Endothelial cell of umbilical vein (primary cell): ENCODE data around the gene SGPL1. TPM values are rescaled to one million over a fixed set of nuclear protein-coding genes. Genes with fewer than 3 reads are reported as not detected.
A peak's percentile ranks its signal among the peaks of the same experiment; 100 is the strongest.

Experiments
- BruUV-seq: library from RNA; stranded (reverse); fragments of 400-500 nt; replicated peaks from 2 replicates; lab custom pipeline; 2021; lab: Mats Ljungman, UMichigan
- CTCF ChIA-PET: fragments of 300-600, 350-600 bp; sonication (Branson Sonifier 250); formaldehyde crosslinking; loops from one replicate; lab custom pipeline; 2021; ENCODE audit warnings: antibody characterized with exemption, inconsistent platforms; lab: Charles Lee
- POLR2A ChIA-PET: fragments of 300-600, 350-600 bp; sonication (Branson Sonifier 250); formaldehyde crosslinking; loops from one replicate; lab custom pipeline; 2021; ENCODE audit warnings: antibody characterized with exemption, inconsistent platforms; lab: Charles Lee
- DNase-seq: peaks from one replicate; pipeline ENCODE4 v3.0.0-alpha.2; 2011; ENCODE audit warnings: low read depth, low spot score
- FAIRE-seq: peaks from 2 replicates; lab custom pipeline; 2011; peaks lifted over from hg19 to GRCh38; lab: Jason Lieb, UNC
- H2AFZ ChIP-seq: 2 replicates; pipeline ENCODE4 v1.6.0; 2012; ENCODE audit warnings: low read depth, low read length, control low read depth, inconsistent platforms
- H3K27ac ChIP-seq: 2 replicates; pipeline ENCODE4 v1.5.1; 2011; ENCODE audit warnings: low read depth, mild to moderate bottlenecking, control low read depth, low read length, moderate library complexity; ENCODE audit not compliant: insufficient read depth
- H3K27me3 ChIP-seq, 2 experiments: 2 replicates each; pipeline versions ENCODE4 v1.6.0 to v1.6.1; 2011; ENCODE audit warnings: low read length in 2 of 2, mixed read lengths in 1 of 2; ENCODE audit not compliant: control insufficient read depth in 2 of 2, insufficient read depth in 2 of 2
- H3K36me3 ChIP-seq, 2 experiments: 2 replicates in 1 of 2; 3 replicates in 1 of 2; pipeline ENCODE4 v1.5.1; 2011; ENCODE audit warnings: low read length in 2 of 2, mild to moderate bottlenecking in 1 of 2, moderate library complexity in 1 of 2; ENCODE audit not compliant: control insufficient read depth in 2 of 2, insufficient read depth in 2 of 2; ENCODE audit errors: extremely low read depth in 1 of 2
- H3K4me1 ChIP-seq: 3 replicates; pipeline ENCODE4 v1.5.1; 2011; ENCODE audit warnings: mild to moderate bottlenecking, low read length; ENCODE audit not compliant: control insufficient read depth, insufficient read depth; ENCODE audit errors: extremely low read depth
- H3K4me2 ChIP-seq: 2 replicates; pipeline ENCODE4 v1.6.1; 2011; ENCODE audit warnings: low read length, control low read depth, mixed read lengths; ENCODE audit not compliant: insufficient read depth
- H3K4me3 ChIP-seq, 3 experiments: fragments of 200-600 bp in 1 of 3; sonication (generic), shearing (Covaris generic) in 1 of 3; replicated peaks in 1 of 3; 2 replicates each; pipeline ENCODE4 v1.5.1; 2011 to 2016; ENCODE audit warnings: control low read depth in 3 of 3, low read length in 3 of 3, mild to moderate bottlenecking in 2 of 3, inconsistent platforms in 1 of 3, low read depth in 1 of 3, moderate library complexity in 1 of 3; ENCODE audit not compliant: insufficient read depth in 1 of 3
- H3K79me2 ChIP-seq: 2 replicates; pipeline ENCODE4 v1.6.0; 2012; ENCODE audit warnings: low read length, inconsistent platforms; ENCODE audit not compliant: control insufficient read depth, insufficient read depth
- H3K9ac ChIP-seq: replicated peaks from 2 replicates; pipeline ENCODE3; 2011; ENCODE audit warnings: low read length, control low read depth; ENCODE audit not compliant: insufficient read depth; ENCODE audit errors: extremely low read depth
- H3K9me1 ChIP-seq: replicated peaks from 3 replicates; pipeline ENCODE4 v1.6.0; 2011; ENCODE audit warnings: mild to moderate bottlenecking, low read length; ENCODE audit not compliant: control insufficient read depth, insufficient read depth; ENCODE audit errors: extremely low read depth
- H3K9me3 ChIP-seq: replicated peaks from 2 replicates; pipeline ENCODE4 v1.5.1; 2012; ENCODE audit warnings: low read length, inconsistent platforms; ENCODE audit not compliant: control insufficient read depth, insufficient read depth
- H4K20me1 ChIP-seq: replicated peaks from 2 replicates; pipeline ENCODE3; 2011; ENCODE audit warnings: mild to moderate bottlenecking, low read length; ENCODE audit not compliant: control insufficient read depth, insufficient read depth; ENCODE audit errors: extremely low read depth
- EZH2 ChIP-seq: IDR thresholded peaks from 2 replicates; pipeline ENCODE4 v1.6.1; 2012; ENCODE audit warnings: borderline replicate concordance, low read depth, mild to moderate bottlenecking, moderate library complexity, low read length, inconsistent platforms; ENCODE audit not compliant: severe bottlenecking
- JUN ChIP-seq: IDR thresholded peaks from 2 replicates; pipeline ENCODE4 v1.6.1; 2011; ENCODE audit warnings: borderline replicate concordance, low read depth; ENCODE audit not compliant: insufficient read length, insufficient read depth
- dilution Hi-C: fragments of 300-500 bp; cut with MboI; formaldehyde crosslinking; loops from one replicate; pipeline ENCODE4 v1.15.0; 2019; ENCODE audit warnings: low sequenced_read_pairs; ENCODE audit not compliant: extremely low pct_ligation_motif_present
- intact Hi-C: fragments of 100-400 bp; cut with micrococcal nuclease; formaldehyde crosslinking; loops from one replicate; pipeline ENCODE4 v1.10.0; 2022
- polyA plus RNA-seq, 4 experiments: library from polyadenylated mRNA; depleted of rRNA in 3 of 4; stranded (reverse) in 3 of 4; unstranded in 1 of 4; fragments of >200 nt; gene quantifications; 2 replicates each; pipeline versions ENCODE4 v1.2.1 to v1.2.3, GENCODE V29; 2011 to 2012; ENCODE audit warnings: missing spikeins in 1 of 4
- total RNA-seq: library from RNA; stranded (reverse); gene quantifications from 2 replicates; pipeline ENCODE4 v1.2.3, GENCODE V29; 2021
- TF ChIP-seq, protein P1 (sequence below): IDR thresholded peaks from 2 replicates; pipeline ENCODE4 v1.6.1; 2011; ENCODE audit not compliant: insufficient read depth, insufficient read length

The SGPL1 gene
- total and polyA plus RNA-seq, 2 donors (not counting 3 experiments of a cell fraction or from before 2014, with no cell fraction given), result 11.4 to 25.2 TPM

DNA sequence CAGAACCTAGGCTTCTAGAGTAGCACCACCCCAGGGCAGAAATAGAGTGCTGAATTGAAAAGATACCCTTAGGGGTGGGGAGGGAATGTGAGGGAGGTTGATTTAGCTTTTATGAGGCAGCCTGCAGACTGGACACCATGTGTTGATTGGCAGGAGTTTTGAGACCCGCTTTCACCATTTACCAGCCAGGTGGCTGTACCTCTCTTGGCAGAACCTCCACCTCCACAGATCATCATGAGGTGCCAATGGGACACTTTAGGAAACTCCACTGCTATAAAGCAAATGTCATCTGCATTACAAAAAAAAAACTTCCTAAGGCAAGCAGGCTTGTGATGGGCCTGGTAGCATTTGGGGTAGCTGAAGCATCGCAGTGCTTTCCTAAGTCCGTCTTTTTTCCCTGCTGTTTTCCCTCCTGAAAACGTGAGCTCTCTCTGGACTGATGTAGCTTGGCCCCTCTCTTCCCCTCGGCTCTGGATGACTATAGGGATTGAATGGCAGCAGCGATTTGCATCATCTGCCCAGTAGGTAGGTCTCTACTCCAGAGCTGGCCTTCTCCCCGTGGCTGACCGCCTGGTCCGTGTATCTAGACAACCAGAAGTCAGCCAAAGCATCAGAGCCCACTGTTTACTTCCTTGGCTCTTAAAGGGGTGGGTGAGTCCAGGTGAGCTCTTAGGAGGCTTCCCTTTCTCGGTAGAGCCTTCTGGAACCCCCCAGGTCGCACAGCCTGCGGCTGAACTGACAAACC lies 71.3 kb downstream of the SGPL1 start:
- intact Hi-C loops, result loop anchor here (10.0 kb wide), 1 partner anchor 422 kb away; no protein-coding TSS in a partner anchor
- no peak overlapping the region for H2AFZ ChIP-seq
- peaks cover 21% of the 10 kb centered on the region for H3K4me1 ChIP-seq
- FAIRE-seq, result no peak
- POLR2A ChIA-PET, result interaction anchor here (1.0 kb wide), 1 partner anchor 70 kb away, joined by 4 read pairs; no protein-coding TSS in a partner anchor
- no peaks in the 10 kb centered on the region for H3K9me3 ChIP-seq
- no peaks in the 10 kb centered on the region for H4K20me1 ChIP-seq
- peak overlapping the region in 2 of 3 experiments; percentile 47 to 78 for H3K4me3 ChIP-seq
- peak overlapping the region; percentile 52 for H3K9ac ChIP-seq
- no peak overlapping the region for H3K27ac ChIP-seq
- H3K27me3 ChIP-seq, result no peaks in the 10 kb centered on the region
- no peak for DNase-seq
- BruUV-seq, result no TSS peak
- no peaks in the 10 kb centered on the region for H3K9me1 ChIP-seq
- peaks cover 5 to 6% of the 10 kb centered on the region in 2 experiments for H3K36me3 ChIP-seq
- CTCF ChIA-PET, result interaction anchor here (0.9 to 3.2 kb wide), 4 partner anchors 8 to 71 kb away, joined by 3 to 20 read pairs (median 8); partner anchors contain the start of gene SGPL1
- TF ChIP-seq EZH2 (no peak), JUN (no peak)
- TF ChIP-seq, protein P1, sequence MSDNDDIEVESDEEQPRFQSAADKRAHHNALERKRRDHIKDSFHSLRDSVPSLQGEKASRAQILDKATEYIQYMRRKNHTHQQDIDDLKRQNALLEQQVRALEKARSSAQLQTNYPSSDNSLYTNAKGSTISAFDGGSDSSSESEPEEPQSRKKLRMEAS, result no peak
- H3K79me2 ChIP-seq, result peaks cover 8% of the 10 kb centered on the region
- dilution Hi-C loops, result no loop called here
- H3K4me2 ChIP-seq, result peak overlapping the region; percentile 32
